ENCODE results near the gene TMEM98. TPM values are rescaled to one million over a fixed set of nuclear protein-coding genes. Genes with fewer than 3 reads are reported as not detected.

The TMEM98 gene
- polyA plus RNA-seq, 3 donors: not detected

DNA sequence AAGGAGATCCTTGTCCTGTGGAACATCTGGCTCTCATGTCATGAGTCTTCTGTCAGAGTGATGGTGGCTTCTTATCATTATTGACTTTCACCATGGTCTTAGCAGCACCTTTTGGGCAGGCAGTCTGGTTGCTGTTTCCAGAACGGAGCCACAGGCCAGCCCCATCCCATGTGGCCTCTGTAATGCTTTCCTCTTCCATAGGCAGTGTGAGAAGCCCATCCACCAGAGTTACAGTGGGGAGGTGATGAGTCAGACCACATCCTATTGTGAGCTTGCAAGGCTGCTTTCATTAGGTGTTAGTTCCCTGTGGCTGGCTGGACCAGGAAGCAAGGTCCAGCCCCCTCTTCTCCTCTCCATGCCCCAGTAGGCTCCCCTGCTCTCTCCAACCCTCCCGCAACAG is 32.9 kb downstream of the TMEM98 start:
- WGBS (ENCODE audit: insufficient coverage): 92% methylated on average over 1 of the region's 2 CpGs
- H2AFZ ChIP-seq (ENCODE audit: insufficient read depth, low read depth, low read length, poor library complexity, severe bottlenecking): no peak overlapping the region
- Mint-ChIP-seq H3K36me3 (no peaks in the 10 kb centered on the region), H3K4me1 (peaks cover 3% of the 10 kb centered on the region), H3K27me3 (ENCODE audit: low read depth in 3 of 3) (peaks cover 0 to 11% (median 7%) of the 10 kb centered on the region in 3 donors), H3K4me3 (no peak overlapping the region), H3K9me3 (peaks cover 0 to 7% (median 0%) of the 10 kb centered on the region in 7 donors), H3K27ac (no peak overlapping the region)
- H3K79me2 ChIP-seq (ENCODE audit: insufficient read depth, low read length): no peaks in the 10 kb centered on the region
- DNase-seq: no peak
- H3K4me3 ChIP-seq (replicated peaks in 1 of 3; ENCODE audit: low read depth in 2 of 3, low read length in 3 of 3): no peak overlapping the region
- TF ChIP-seq CTCF (IDR thresholded peaks at IDR 0.05): no peak
- intact Hi-C loops (cut with micrococcal nuclease): no loop called here
- H3K9ac ChIP-seq (ENCODE audit: insufficient read depth, low read length, poor library complexity, severe bottlenecking): no peak overlapping the region
- H3K27ac ChIP-seq (ENCODE audit: low read depth in 1 of 2, low read length in 2 of 2): no peak overlapping the region
- no peaks in the 10 kb centered on the region for H3K4me1 ChIP-seq (ENCODE audit: control insufficient read depth in 1 of 2, insufficient read depth in 2 of 2, low read length in 2 of 2)
- H3K27me3 ChIP-seq (ENCODE audit: control insufficient read depth in 2 of 2, insufficient read depth in 2 of 2, low read length in 2 of 2): no peaks in the 10 kb centered on the region
- H4K20me1 ChIP-seq (ENCODE audit: insufficient read depth, low read length): no peaks in the 10 kb centered on the region
- no peaks in the 10 kb centered on the region for H3K9me3 ChIP-seq (replicated peaks in 1 of 2; ENCODE audit: control insufficient read depth in 1 of 2, insufficient read depth in 1 of 2, low read length in 2 of 2)
- H3K4me2 ChIP-seq (replicated peaks; ENCODE audit: extremely low read depth, low read length, poor library complexity, severe bottlenecking): no peak overlapping the region
- no peaks in the 10 kb centered on the region for H3K36me3 ChIP-seq (replicated peaks in 1 of 2; ENCODE audit: control insufficient read depth in 1 of 2, insufficient read depth in 2 of 2, low read length in 2 of 2)

DNA sequence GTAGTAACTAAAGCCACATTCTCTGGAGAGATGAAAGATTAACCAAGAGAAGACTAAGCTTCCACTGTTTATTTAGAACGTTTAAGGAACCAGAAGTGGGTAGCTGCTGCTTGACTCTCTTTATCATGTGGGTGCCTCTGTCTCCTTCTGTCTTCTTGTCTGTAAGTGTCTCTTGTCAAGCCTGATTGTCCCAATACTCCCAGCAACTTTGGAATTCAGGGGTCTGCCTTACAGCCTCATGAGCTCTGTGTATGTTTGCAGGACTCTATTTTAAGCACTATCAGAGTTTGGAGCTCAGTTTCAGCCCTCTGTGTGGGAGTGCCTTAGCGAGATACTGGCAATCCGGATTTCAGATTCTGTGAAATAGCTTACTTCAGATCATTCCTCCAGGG is 34.4 kb downstream of the TMEM98 start:
- Mint-ChIP-seq H3K4me3 (no peak overlapping the region), H3K9me3 (peaks cover 0 to 7% (median 0%) of the 10 kb centered on the region in 7 donors), H3K36me3 (no peaks in the 10 kb centered on the region), H3K4me1 (peaks cover 3% of the 10 kb centered on the region), H3K27me3 (ENCODE audit: low read depth in 3 of 3) (peaks cover 2 to 11% (median 9%) of the 10 kb centered on the region in 3 donors), H3K27ac (no peak overlapping the region)
- no peak overlapping the region for H2AFZ ChIP-seq (ENCODE audit: insufficient read depth, low read depth, low read length, poor library complexity, severe bottlenecking)
- no peak for DNase-seq
- H3K4me2 ChIP-seq (replicated peaks; ENCODE audit: extremely low read depth, low read length, poor library complexity, severe bottlenecking): no peak overlapping the region
- no peaks in the 10 kb centered on the region for H3K4me1 ChIP-seq (ENCODE audit: control insufficient read depth in 1 of 2, insufficient read depth in 2 of 2, low read length in 2 of 2)
- H4K20me1 ChIP-seq (ENCODE audit: insufficient read depth, low read length): no peaks in the 10 kb centered on the region
- H3K9ac ChIP-seq (ENCODE audit: insufficient read depth, low read length, poor library complexity, severe bottlenecking): no peak overlapping the region
- no peak for TF ChIP-seq CTCF (IDR thresholded peaks at IDR 0.05)
- no peaks in the 10 kb centered on the region for H3K27me3 ChIP-seq (ENCODE audit: control insufficient read depth in 2 of 2, insufficient read depth in 2 of 2, low read length in 2 of 2)
- no peak overlapping the region for H3K4me3 ChIP-seq (replicated peaks in 1 of 3; ENCODE audit: low read depth in 2 of 3, low read length in 3 of 3)
- no peaks in the 10 kb centered on the region for H3K79me2 ChIP-seq (ENCODE audit: insufficient read depth, low read length)
- no peak overlapping the region for H3K27ac ChIP-seq (ENCODE audit: low read depth in 1 of 2, low read length in 2 of 2)
- intact Hi-C loops (cut with micrococcal nuclease): no loop called here
- H3K9me3 ChIP-seq (replicated peaks in 1 of 2; ENCODE audit: control insufficient read depth in 1 of 2, insufficient read depth in 1 of 2, low read length in 2 of 2): no peaks in the 10 kb centered on the region
- 67% methylated on average over 1 of the region's 3 CpGs for WGBS (ENCODE audit: insufficient coverage)
- no peaks in the 10 kb centered on the region for H3K36me3 ChIP-seq (replicated peaks in 1 of 2; ENCODE audit: control insufficient read depth in 1 of 2, insufficient read depth in 2 of 2, low read length in 2 of 2)

All from CD14-positive monocyte (primary cell).